Activated CD4-positive, alpha-beta T cell treated with anti-CD3 and anti-CD28 coated beads for 48 hours (primary cell): ENCODE data around the gene RHOJ.
"Not testable (repeated sequence)": the region's sequence is repeated elsewhere in the genome, so short reads cannot be mapped to it uniquely, and the experiment has no call there.

ENCODE experiments used
- DNase-seq: peaks from one replicate; pipeline ENCODE4 v3.0.0-alpha.2; 2020

Gene RHOJ

GRCh38 chr14:63204407-63205043 lies at the start of gene RHOJ:
Gene RHOJ (plus strand): TSS chr14:63204443. CDS start chr14:63204870, 427 bp downstream.
- DNase-seq, result no peak

- no peak for DNase-seq
Measured at GRCh38 chr14:63155511-63156185, 48.6 kb upstream of the RHOJ start.

- no peak for DNase-seq
Measured at GRCh38 chr14:63157195-63157594, 47.0 kb upstream of the RHOJ start.

- DNase-seq, result no peak
Measured at GRCh38 chr14:63163306-63163705, 40.9 kb upstream of the RHOJ start.

- no peak for DNase-seq
Measured at GRCh38 chr14:63164108-63164683, 40.0 kb upstream of the RHOJ start.

- not testable (repeated sequence) for DNase-seq
Measured at GRCh38 chr14:63165267-63165666, 39.0 kb upstream of the RHOJ start.

- DNase-seq, result no peak
Measured at GRCh38 chr14:63167044-63167443, 37.2 kb upstream of the RHOJ start.

GRCh38 chr14:63174760-63175191 lies 29.5 kb upstream of the RHOJ start:
- DNase-seq, result no peak

- no peak for DNase-seq
Measured at GRCh38 chr14:63175531-63175930, 28.7 kb upstream of the RHOJ start.

GRCh38 chr14:63178912-63179311 lies 25.3 kb upstream of the RHOJ start:
- DNase-seq, result no peak

- no peak for DNase-seq
Measured at GRCh38 chr14:63179383-63179782, 24.9 kb upstream of the RHOJ start.

GRCh38 chr14:63180011-63180410 lies 24.2 kb upstream of the RHOJ start:
- DNase-seq, result no peak

- no peak for DNase-seq
Measured at GRCh38 chr14:63182968-63183367, 21.3 kb upstream of the RHOJ start.

DNA sequence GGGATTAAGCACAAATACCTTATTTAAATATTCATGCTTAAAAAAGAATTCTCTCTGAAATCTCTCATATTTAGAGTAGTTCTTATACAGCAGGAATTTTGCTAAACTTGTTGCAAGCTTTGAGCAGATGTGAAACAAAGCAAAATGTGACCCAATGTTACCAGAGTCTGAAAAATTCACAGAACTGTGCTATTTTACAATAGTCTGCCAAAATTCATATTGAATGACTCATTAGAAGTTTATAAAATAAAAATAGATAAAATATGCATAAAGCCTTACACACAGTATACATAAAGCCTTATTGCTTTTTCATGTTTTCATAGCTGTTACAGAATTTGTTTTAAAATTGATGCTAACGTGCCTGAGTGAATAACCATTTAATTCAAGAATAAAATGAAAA lies 17.8 kb upstream of the RHOJ start:
- no peak for DNase-seq

DNA sequence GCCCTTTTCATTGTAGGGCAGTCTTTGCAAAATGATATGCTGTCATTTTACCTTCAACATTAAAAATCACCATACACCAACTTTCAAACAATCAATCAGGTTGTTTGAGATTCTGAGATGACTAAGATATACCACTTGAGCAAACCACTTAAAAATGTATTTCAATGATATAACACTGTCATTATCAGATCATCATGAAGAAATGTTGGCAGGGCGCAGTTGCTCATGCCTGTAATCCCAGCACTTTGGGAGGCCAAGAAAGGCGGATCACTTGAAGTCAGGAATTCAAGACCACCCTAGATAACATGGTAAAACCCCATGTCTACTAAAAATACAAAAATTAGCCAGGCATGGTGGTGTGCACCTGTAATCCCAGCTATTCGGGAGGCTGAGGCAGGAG lies 13.0 kb upstream of the RHOJ start:
- no peak for DNase-seq

GRCh38 chr14:63192085-63192484 lies 12.2 kb upstream of the RHOJ start:
- no peak for DNase-seq

- DNase-seq, result no peak
Measured at GRCh38 chr14:63193236-63193635, 11.0 kb upstream of the RHOJ start.

DNA sequence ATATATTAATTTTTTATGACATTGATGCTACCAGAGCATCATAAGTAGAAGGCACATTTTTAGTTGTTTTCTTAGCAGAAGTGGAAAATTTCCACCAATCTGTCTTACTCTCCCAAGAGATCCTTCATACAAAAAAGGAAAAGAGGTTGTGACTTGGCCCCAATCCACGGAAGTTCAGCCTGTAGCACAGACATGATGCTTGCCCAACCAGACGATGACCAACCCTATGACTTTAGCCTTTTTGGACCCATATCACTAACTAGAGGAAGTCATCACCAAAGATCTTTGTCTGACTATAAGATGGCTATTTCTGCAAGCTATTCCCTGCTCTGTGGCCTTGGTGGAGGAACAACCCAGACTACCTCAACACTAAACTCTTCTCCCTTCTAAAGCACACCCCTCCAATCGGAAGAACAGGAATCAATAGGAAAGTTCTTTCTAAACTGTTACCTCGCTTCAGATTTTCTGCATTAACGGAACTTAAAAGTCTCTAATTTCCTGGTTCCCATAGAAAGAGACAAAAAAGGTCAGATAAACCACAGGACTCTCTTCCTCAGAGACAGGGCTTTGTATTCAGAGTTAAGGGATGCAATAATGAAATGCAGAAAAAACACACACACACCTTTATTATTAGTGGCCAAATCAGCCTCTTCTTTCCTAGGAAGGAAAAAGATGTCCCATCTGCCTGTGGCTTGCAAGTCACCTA lies 4.1 kb upstream of the RHOJ start:
- DNase-seq, result no peak

- DNase-seq, result no peak
Measured at GRCh38 chr14:63200767-63201166, 3.5 kb upstream of the RHOJ start.

- DNase-seq, result no peak
Measured at GRCh38 chr14:63203015-63203414, 1.2 kb upstream of the RHOJ start.

GRCh38 chr14:63203618-63204406 lies 431 bp upstream of the RHOJ start:
- no peak for DNase-seq

- DNase-seq, result no peak
Measured at GRCh38 chr14:63205044-63205575, 867 bp downstream of the RHOJ start.

GRCh38 chr14:63205866-63206265 lies 1.6 kb downstream of the RHOJ start:
- DNase-seq, result no peak
